GM21423 (cell line): ENCODE measurements around the gene CBX2.
"Not testable (repeated sequence)": the region's sequence is repeated elsewhere in the genome, so short reads cannot be mapped to it uniquely, and the experiment has no call there.

Experiments
- ATAC-seq: cut with Tn5 transposase; IDR thresholded peaks from one replicate; pipeline ENCODE4 v1.9.1; 2021; ENCODE audit warnings: mild to moderate bottlenecking, moderate library complexity; ENCODE audit not compliant: unreplicated experiment

Gene CBX2

GRCh38 chr17:79769570-79770506 is 8.1 kb upstream of the CBX2 start:
- ATAC-seq: no peak

GRCh38 chr17:79771276-79771675 is 6.7 kb upstream of the CBX2 start:
- ATAC-seq: no peak

DNA sequence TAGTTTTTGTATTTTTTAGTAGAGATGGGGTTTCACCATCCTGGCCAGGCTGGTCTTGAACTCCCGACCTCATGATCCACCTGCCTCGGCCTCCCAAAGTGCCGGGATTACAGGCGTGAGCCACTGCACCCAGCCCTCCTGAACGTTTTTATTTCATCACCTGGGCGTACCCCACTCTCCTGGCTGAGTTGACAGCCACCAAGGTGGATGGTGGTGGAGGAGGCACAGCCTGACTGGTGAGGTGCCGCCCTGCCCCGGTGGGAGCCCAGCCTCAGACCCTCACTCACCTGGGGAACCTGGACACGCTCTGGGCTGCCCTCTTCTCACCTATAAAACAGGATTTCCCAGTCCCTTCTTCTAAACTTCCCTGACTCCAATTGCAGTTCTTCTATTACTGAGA is 5.2 kb upstream of the CBX2 start:
- not testable (repeated sequence) for ATAC-seq

- no peak for ATAC-seq
Measured at GRCh38 chr17:79774561-79774975, 3.4 kb upstream of the CBX2 start.

DNA sequence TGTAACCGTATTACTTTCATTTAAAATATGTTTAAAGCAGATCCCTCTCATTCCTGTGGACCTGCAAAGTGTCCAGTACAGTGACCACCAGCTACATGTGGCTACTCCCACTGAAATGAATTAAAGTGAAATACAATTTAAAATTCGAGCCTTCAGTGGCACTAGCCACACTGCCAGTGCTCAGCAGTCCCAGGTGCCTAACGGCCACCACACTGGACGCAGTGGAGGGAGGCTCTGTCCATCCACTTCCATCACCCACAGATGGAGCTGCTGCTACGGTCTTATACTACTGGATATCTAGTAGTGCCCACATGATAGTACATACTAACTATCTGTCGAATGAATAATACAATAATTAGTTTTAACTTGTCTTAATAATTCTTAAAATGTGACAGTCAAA is 2.3 kb upstream of the CBX2 start:
- no peak for ATAC-seq

GRCh38 chr17:79776376-79777119 is 1.4 kb upstream of the CBX2 start:
- no peak for ATAC-seq

DNA sequence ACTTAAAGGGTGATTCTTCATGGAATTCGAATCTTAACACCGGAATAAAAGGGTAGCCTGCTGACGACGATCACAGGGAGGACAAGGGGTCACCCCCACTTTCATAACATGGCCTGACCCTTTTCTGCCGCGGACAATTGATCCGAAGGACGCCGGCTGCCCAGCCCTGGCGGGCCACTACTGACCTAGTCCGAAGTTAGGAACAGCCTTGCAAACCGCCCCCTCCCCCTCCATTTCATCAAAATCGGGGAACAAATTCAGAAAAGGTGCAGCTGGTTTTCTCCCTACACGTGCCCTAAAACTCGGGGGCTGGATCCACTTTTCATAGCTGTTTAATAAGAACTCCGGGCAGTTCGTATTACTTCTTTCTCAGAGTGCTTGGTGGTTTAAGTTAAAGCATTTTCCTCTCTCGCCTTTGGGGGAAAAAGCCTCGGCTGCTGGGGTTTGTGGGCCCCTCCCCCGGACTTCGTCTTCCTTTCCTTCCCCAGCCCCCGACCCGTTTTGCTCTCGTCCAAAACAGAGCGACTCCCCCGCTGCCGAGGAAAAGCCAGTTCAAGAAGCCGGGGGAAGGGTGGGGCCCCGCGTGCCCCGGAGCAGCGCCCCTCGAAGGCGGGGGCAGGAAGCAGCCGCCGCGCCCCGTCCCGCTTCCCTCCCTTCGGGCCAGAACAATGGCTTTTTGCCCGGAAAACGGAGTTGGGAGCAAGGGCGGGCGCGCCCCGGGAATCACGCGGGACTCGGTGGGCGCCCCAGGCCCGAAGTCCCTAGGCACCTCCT is 641 bp upstream of the CBX2 start:
- ATAC-seq: peak; percentile 21

DNA sequence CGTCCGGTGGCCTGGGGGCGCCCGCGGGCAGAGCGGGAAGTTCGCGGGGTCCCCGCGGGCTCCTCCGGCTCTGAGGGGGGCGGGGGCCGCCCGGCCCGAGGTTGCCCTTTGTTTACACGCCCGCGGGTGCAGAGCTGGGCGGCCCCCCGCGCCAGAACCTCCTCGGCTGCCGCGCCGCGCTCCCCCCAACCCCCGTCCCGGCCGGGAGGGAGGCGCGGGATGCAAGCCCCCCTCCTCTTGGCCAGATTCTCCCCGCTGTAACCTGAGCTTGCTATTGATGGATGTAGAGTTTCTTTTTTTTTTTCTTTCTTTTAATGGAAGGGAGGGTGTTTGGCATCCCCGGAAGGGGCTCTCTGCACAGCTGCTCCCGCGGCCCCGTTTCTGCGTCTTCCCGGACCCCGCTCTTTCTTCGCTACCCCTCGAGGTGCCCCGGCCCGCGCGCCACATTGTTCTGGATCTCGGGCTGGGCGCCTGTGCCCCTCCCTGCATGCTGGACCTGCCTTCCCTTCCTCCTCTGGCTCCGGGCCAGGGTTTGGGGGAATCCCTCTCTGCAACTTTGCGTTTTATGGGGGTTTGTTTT is 646 bp downstream of the CBX2 start:
- peak; percentile 22 for ATAC-seq

- ATAC-seq: no peak
Measured at GRCh38 chr17:79779084-79779529, 1.2 kb downstream of the CBX2 start.

DNA sequence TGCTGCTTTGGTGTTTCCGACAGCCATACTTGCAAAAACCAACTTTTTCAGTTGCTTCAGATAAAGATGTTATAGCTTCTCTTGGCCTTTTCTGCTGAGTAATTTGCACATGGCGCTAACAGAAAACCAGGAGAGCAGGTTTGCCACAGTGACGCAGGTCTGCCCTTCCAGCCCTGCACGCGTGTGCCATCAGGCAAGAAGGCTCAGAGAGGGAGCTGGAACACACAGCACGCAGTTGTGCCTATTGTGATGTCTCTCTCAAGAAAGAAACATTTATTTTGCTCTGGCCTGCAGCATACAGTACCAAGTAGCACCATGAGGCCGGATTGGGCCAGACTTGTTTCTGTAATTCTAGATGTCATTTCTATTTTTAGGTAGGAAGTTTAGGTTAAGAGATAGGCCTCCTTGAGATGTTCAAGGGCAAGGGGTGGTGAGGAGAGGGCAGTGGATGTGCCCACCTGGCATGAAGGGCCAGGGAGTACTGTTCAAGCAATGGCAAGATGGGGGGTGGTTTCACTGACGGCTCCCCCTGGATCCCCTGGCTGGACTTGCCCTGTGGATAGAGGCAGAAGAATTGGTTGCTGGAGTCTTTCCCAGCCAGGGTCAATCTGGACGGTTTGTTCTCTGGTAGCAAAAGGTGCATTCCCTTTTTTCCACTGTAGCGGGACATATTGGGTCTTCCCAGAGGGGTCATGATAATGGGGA is 1.9 kb downstream of the CBX2 start:
- ATAC-seq: no peak

GRCh38 chr17:79781012-79781650 is 3.2 kb downstream of the CBX2 start:
- no peak for ATAC-seq

GRCh38 chr17:79781736-79782575 is 4.0 kb downstream of the CBX2 start:
- no peak for ATAC-seq

DNA sequence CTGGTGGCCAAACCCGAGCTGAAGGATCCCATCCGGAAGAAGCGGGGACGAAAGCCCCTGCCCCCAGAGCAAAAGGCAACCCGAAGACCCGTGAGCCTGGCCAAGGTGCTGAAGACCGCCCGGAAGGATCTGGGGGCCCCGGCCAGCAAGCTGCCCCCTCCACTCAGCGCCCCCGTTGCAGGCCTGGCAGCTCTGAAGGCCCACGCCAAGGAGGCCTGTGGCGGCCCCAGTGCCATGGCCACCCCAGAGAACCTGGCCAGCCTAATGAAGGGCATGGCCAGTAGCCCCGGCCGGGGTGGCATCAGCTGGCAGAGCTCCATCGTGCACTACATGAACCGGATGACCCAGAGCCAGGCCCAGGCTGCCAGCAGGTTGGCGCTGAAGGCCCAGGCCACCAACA is 5.9 kb downstream of the CBX2 start:
- ATAC-seq: no peak

DNA sequence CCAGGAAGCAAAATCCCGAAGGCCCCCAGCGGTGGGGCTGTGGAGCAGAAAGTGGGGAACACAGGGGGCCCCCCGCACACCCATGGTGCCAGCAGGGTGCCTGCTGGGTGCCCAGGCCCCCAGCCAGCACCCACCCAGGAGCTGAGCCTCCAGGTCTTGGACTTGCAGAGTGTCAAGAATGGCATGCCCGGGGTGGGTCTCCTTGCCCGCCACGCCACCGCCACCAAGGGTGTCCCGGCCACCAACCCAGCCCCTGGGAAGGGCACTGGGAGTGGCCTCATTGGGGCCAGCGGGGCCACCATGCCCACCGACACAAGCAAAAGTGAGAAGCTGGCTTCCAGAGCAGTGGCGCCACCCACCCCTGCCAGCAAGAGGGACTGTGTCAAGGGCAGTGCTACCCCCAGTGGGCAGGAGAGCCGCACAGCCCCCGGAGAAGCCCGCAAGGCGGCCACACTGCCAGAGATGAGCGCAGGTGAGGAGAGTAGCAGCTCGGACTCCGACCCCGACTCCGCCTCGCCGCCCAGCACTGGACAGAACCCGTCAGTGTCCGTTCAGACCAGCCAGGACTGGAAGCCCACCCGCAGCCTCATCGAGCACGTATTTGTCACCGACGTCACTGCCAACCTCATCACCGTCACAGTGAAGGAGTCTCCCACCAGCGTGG is 6.5 kb downstream of the CBX2 start:
- no peak for ATAC-seq

DNA sequence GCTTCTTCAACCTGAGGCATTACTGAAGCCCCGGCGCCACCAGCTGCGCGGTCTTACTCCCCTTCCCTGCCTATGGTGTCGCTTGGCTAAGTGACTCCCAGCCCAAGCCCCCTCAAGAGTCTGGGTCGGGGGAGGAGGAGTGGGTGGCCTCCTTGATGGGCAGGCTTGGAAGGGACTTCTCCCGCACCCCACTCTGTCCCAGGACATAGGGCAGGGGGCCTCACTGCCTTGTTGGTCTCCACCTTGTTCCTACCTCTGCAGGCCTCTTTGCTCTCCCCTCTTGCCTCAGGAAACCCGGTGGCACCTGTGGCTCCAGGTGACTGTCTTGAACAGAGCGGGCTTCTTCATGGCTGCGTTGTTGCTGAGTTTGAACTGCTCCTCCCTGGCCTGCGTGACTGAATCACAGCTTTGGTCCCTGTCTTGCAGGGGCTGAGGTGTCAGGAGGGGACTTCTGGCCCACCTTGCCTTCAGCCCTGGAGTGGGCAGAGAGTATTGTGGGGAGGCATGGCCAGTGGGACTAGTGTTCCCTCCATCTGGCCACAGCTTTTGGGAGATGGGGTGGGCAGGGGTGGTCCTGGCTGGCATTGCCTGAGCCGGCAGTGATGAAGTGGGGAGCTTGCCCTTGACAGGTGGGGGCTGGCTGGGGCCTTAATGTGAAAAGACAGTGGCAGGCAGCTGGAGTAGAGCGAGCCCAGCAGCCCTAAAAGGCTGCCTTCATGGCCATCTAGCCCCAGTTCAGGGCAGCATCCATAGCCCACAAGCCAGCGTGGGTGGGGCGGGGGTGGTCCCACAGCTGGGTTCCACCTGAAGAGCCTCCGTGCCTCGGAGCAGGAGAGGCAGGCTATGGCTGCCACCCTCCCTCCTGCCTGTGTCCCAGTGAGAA is 7.3 kb downstream of the CBX2 start:
- ATAC-seq: no peak

DNA sequence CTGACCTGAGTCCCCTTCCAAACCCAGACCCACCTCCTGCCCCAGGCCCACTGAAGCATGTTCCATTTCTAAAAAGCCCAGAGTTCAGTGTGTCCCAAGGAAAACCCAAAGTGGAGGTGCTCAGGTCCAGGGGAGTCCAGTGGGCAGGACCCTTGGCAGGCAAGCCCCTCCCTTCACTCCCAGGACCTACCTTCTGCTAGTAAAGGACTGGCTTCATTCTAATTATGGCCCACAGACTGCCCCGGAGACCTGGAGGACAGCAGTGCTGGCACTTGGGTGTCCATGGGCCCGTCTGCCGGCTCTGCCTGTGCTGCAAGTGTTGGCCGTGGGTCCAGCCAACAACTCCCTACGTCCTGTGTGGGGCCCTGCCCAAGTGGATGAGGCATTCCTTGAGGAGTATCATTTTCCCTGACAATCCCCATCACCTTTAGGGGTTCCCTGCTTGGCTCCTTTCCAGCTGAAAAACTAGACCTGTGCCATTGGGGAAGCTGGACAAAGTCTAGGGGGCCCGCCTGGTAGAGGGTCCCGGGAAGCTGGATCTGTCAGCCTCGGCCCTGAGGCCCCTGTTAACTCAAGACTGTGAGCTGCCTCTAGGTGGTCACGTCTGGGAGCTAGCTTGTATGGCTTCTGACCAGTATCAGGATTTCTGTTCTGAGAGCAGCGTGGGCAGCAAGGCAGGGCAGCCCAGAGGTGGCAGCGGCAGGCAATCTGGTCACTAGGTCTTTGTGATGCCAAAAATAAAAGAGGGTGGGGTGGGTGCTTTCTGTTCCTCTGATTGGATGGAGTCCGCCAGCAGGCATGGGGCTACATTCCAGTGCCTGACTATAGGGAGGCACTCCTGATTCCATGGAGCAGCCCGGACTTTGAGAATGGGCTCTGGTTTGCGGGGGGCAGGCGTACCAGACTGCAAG is 8.2 kb downstream of the CBX2 start:
- no peak for ATAC-seq
